Measurements from ENCODE around the gene C10orf105. TPM values are rescaled to one million over a fixed set of nuclear protein-coding genes. Genes with fewer than 3 reads are reported as not detected.

Gene C10orf105
- total RNA-seq, 3 donors from 2014 or later (not counting 1 experiment from before 2014, with no cell fraction given) = 0.14 to 0.52 (median 0.40) TPM

GRCh38 chr10:71675295-71675970 lies 44.1 kb downstream of the C10orf105 start:
- no peaks in the 10 kb centered on the region for H3K27me3 ChIP-seq (ENCODE audit: control insufficient read depth, insufficient read depth, low read length)
- H3K4me1 ChIP-seq (ENCODE audit: control insufficient read depth, insufficient read depth, low read length) = no peaks in the 10 kb centered on the region
- no peak overlapping the region for H3K27ac Mint-ChIP-seq
- DNase-seq = no peak
- H3K27ac ChIP-seq (ENCODE audit: low read length) = no peak overlapping the region
- no peak overlapping the region for H3K4me3 Mint-ChIP-seq
- H3K4me3 ChIP-seq (ENCODE audit: low read length) = no peak overlapping the region
- 98% methylated on average over 6 of the region's 6 CpGs for WGBS (ENCODE audit: insufficient coverage)
- H3K9me3 ChIP-seq (ENCODE audit: control insufficient read depth, insufficient read depth, low read length) = no peaks in the 10 kb centered on the region
- H3K36me3 ChIP-seq (ENCODE audit: control insufficient read depth, insufficient read depth, low read length) = no peaks in the 10 kb centered on the region
- no peak for ATAC-seq
- intact Hi-C loops (cut with micrococcal nuclease) = no loop called here
- no peaks in the 10 kb centered on the region for H3K36me3 Mint-ChIP-seq
- no peaks in the 10 kb centered on the region for H3K27me3 Mint-ChIP-seq (ENCODE audit: low read depth in 2 of 2)
- H3K9me3 Mint-ChIP-seq = no peaks in the 10 kb centered on the region
- no peak for TF ChIP-seq CTCF (IDR thresholded peaks at IDR 0.05)
- H3K4me1 Mint-ChIP-seq = peaks cover 0 to 14% of the 10 kb centered on the region in 2 donors

GRCh38 chr10:71671994-71672946 lies 47.3 kb downstream of the C10orf105 start:
- DNase-seq = no peak
- Mint-ChIP-seq H3K4me3 (no peak overlapping the region), H3K9me3 (no peaks in the 10 kb centered on the region), H3K27ac (no peak overlapping the region), H3K36me3 (no peaks in the 10 kb centered on the region), H3K4me1 (peaks cover 5 to 6% of the 10 kb centered on the region in 2 donors), H3K27me3 (ENCODE audit: low read depth in 2 of 2) (peaks cover 0 to 4% of the 10 kb centered on the region in 2 donors)
- Histone ChIP-seq H3K9me3 (ENCODE audit: control insufficient read depth, insufficient read depth, low read length) (no peaks in the 10 kb centered on the region), H3K27ac (ENCODE audit: low read length) (no peak overlapping the region), H3K36me3 (ENCODE audit: control insufficient read depth, insufficient read depth, low read length) (no peaks in the 10 kb centered on the region), H3K4me3 (ENCODE audit: low read length) (no peak overlapping the region), H3K4me1 (ENCODE audit: control insufficient read depth, insufficient read depth, low read length) (peaks cover 10% of the 10 kb centered on the region), H3K27me3 (ENCODE audit: control insufficient read depth, insufficient read depth, low read length) (no peaks in the 10 kb centered on the region)
- 88% methylated on average over 16 of the region's 16 CpGs for WGBS (ENCODE audit: insufficient coverage)
- no peak for TF ChIP-seq CTCF (IDR thresholded peaks at IDR 0.05)
- intact Hi-C loops (cut with micrococcal nuclease) = no loop called here
- no peak for ATAC-seq

GRCh38 chr10:71667387-71667752 lies 52.2 kb downstream of the C10orf105 start:
- Mint-ChIP-seq H3K27ac (peak overlapping the region in 1 of 2 donors; percentile 7), H3K4me3 (no peak overlapping the region)
- ATAC-seq = peak; percentile 24 to 37 (median 35)

More at GRCh38 chr10:71667387-71667752, 52.2 kb downstream of the C10orf105 start:
- intact Hi-C loops (cut with micrococcal nuclease) = no loop called here
- Mint-ChIP-seq H3K36me3 (no peaks in the 10 kb centered on the region), H3K4me1 (peaks cover 7 to 16% of the 10 kb centered on the region in 2 donors), H3K9me3 (no peaks in the 10 kb centered on the region), H3K27me3 (ENCODE audit: low read depth in 2 of 2) (peaks cover 0 to 10% of the 10 kb centered on the region in 2 donors)
- 2% methylated on average over 5 of the region's 5 CpGs for WGBS (ENCODE audit: insufficient coverage)
- no peaks in the 10 kb centered on the region for H3K36me3 ChIP-seq (ENCODE audit: control insufficient read depth, insufficient read depth, low read length)
- no peak for TF ChIP-seq CTCF (IDR thresholded peaks at IDR 0.05)
- no peak overlapping the region for H3K4me3 ChIP-seq (ENCODE audit: low read length)
- no peak overlapping the region for H3K27ac ChIP-seq (ENCODE audit: low read length)
- H3K9me3 ChIP-seq (ENCODE audit: control insufficient read depth, insufficient read depth, low read length) = no peaks in the 10 kb centered on the region
- peak in 1 of 2 donors; percentile 37 for DNase-seq
- no peaks in the 10 kb centered on the region for H3K27me3 ChIP-seq (ENCODE audit: control insufficient read depth, insufficient read depth, low read length)
- peaks cover 17% of the 10 kb centered on the region for H3K4me1 ChIP-seq (ENCODE audit: control insufficient read depth, insufficient read depth, low read length)

Data from natural killer cell (primary cell).